Islet of Langerhans (tissue), 1 donor: ENCODE measurements around the gene DPF3.
"Not testable (repeated sequence)": the region's sequence is repeated elsewhere in the genome, so short reads cannot be mapped to it uniquely, and the experiment has no call there.

ENCODE experiments used
- FAIRE-seq: peaks from one replicate; lab custom pipeline; 2011; peaks lifted over from hg19 to GRCh38; lab: Jason Lieb, UNC

The DPF3 gene

GRCh38 chr14:72879431-72879830, 14.5 kb downstream of the DPF3 start:
- no peak for FAIRE-seq

GRCh38 chr14:72878746-72879145, 15.2 kb downstream of the DPF3 start:
- no peak for FAIRE-seq

- FAIRE-seq: no peak
Observed at GRCh38 chr14:72876710-72877063, 17.2 kb downstream of the DPF3 start.

- no peak for FAIRE-seq
Observed at GRCh38 chr14:72876005-72876709, 17.7 kb downstream of the DPF3 start.

GRCh38 chr14:72870878-72871277, 23.0 kb downstream of the DPF3 start:
- not testable (repeated sequence) for FAIRE-seq

GRCh38 chr14:72869407-72870329, 24.2 kb downstream of the DPF3 start:
- FAIRE-seq: no peak

- FAIRE-seq: no peak
Observed at GRCh38 chr14:72868500-72868899, 25.4 kb downstream of the DPF3 start.

GRCh38 chr14:72864712-72865365, 29.1 kb downstream of the DPF3 start:
- no peak for FAIRE-seq

- no peak for FAIRE-seq
Observed at GRCh38 chr14:72863216-72864006, 30.5 kb downstream of the DPF3 start.

- no peak for FAIRE-seq
Observed at GRCh38 chr14:72856530-72857266, 37.2 kb downstream of the DPF3 start.

- FAIRE-seq: no peak
Observed at GRCh38 chr14:72855913-72856312, 38.0 kb downstream of the DPF3 start.

GRCh38 chr14:72852194-72852593, 41.7 kb downstream of the DPF3 start:
- no peak for FAIRE-seq

GRCh38 chr14:72851635-72852034, 42.3 kb downstream of the DPF3 start:
- FAIRE-seq: no peak

- FAIRE-seq: no peak
Observed at GRCh38 chr14:72850360-72850759, 43.5 kb downstream of the DPF3 start.

- no peak for FAIRE-seq
Observed at GRCh38 chr14:72849222-72849621, 44.7 kb downstream of the DPF3 start.

- FAIRE-seq: no peak
Observed at GRCh38 chr14:72847721-72848120, 46.2 kb downstream of the DPF3 start.

GRCh38 chr14:72845683-72846082, 48.2 kb downstream of the DPF3 start:
- FAIRE-seq: no peak

GRCh38 chr14:72845196-72845595, 48.7 kb downstream of the DPF3 start:
- no peak for FAIRE-seq

- FAIRE-seq: no peak
Observed at GRCh38 chr14:72844524-72844923, 49.4 kb downstream of the DPF3 start.

- no peak for FAIRE-seq
Observed at GRCh38 chr14:72839753-72840607, 53.9 kb downstream of the DPF3 start.

GRCh38 chr14:72839351-72839750, 54.5 kb downstream of the DPF3 start:
- FAIRE-seq: no peak
